T-helper 2 cell (primary cell): ENCODE data around the gene TMUB2.

Experiments
- DNase-seq, 5 experiments: peaks; one replicate each; pipeline versions ENCODE4 v3.0.0 to v3.0.0-alpha.2; 2012 to 2022

TMUB2 gene

DNA sequence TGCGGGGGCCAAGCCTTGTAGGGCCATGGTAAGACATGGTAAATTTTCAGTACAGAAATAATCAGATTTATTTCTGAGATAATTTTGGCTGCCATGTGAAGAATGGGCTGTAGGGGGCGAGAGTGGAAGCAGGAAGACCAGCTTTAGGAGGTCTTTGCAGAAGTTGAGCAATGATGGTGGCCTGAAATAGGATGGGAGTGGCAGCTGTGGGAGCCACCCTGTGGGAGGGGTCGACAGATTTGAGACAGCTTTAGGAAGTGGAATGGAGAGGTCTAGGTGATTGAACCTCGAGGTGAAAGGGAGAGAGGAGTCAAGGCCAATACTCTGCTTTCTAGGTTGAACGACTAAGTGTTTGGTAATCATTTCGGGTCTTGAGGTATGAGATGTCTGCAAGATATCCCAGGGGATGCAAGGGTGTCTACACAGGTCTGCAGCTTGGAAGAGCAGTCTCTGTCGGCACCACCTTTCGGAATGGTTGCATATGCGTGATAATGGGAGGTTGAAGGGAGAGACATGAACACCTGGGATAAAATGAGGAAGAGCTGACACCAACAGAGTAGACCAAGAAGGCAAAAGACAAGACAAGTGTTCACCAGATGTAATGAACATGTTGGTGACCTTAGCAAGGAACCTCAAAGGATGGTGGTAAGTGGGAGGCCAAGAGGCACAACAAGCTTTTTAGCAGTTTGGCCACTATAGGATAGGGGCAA is 17.1 kb downstream of the TMUB2 start:
- peak in 3 of 5 experiments; percentile 34 to 79 (median 45) for DNase-seq

DNA sequence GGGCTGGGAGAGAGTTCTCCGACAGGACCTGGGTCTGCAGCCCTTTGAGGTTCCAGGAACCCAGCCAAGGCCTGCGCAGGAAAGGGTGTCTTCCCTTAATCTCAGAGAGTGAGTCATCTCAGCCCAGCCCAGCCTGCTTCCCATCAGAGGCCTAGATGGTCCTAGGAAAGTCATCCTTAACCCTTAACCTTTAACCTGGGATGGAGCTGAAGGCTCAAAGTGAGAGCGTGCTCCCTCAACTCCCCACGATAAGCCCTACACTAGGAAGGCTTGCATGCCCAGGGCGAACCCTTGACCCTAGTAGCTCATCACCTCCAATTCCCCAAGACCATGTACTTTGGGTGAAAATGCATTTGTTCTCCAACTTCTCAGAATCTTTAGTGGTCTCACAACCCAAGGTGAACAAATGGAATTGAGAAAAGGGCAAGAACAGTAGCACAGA is 17.7 kb downstream of the TMUB2 start:
- no peak for DNase-seq

DNA sequence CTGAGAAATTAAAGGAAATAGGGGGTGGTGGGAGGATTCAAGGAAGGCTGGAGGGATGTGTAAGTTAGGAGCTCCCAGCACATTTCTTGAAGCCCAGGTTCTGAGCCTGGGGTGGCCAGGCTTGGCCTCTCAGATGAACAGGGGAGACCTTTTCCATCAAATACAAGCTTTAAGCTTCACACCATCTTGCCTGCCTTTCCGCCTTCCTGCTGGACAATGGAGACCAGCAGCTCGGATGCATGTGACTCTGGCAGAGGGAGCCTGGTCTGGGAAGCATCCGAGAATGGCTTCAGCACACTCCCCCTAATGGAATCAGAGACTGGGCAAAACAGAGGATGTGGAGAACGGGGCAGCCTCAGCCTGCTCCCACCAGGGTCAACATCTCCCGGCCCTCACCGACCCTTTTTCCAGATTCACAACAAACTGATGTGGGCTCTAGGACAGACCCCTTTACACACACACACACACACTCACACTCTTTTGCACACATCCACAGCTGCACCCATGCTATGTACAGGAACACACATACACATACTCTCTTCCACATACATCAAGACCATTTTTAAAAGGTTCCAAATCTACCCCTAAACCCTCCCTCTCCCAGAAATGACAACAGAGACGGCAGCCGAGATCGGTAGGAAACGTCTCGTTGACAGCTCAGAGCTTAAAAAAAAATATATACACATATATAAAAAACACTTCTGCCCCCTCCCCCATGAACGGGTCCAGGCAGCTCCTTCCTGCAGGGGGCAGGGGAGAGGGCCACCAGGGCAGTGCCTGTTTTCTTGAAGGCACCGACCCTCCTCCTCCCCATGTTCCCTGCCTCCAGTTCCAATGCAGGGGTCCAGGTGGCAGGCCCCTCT is 19.4 kb downstream of the TMUB2 start:
- DNase-seq: no peak

DNA sequence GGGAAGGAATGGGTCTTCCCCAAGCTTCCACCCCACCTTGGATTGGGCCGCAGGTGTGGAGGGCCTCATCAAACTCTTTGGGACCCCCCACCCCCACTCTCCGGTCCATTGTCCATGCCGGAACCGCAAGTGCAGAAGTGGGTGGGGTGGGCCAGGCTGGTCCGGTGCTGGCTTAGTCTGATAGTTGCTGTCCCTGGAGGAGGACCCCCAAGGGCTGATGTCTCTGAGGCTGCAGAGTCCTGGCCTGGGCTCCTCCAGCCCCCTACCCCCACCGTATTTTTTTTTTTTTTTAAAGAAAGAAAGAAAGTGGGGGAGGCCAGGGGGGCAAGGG is 20.0 kb downstream of the TMUB2 start:
- DNase-seq: no peak

DNA sequence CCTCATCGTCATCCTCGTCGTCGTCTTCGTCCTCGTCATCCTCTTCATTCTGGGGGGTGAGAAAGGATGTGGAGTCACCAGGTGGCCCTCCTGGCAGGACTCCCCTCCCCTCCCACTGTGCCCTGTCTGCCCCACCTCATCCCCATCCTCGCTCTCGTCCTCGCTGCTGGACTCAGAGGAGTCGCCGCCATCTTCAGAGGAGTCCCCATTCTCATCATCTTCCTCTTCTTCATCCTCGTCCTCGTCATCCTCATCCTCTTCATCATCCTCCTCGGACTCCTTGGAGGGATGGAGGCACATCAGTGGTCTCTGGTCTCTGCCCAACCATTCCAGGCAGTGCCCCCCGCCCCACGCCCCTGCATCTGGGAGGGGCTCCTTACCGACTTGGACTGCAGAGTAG is 20.5 kb downstream of the TMUB2 start:
- DNase-seq: no peak

DNA sequence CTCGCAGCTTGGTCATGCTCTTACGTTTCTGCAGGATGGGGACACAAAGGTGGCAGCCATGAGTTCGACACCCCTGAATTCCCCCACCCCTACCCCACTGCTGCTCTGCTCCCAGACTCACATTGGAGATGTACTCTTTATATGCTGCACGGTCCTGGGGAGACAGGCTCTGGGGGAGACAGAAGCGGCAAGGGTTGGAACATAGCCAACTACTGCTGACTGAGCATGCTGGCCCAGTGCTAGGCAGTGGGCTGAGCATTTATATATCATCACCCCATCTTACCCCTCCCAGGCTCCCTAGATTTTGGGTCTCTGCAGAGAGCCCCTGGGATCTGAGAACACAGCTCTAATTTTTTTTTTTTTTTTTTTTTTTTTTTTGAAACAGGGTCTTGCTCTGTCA is 21.0 kb downstream of the TMUB2 start:
- DNase-seq: no peak

DNA sequence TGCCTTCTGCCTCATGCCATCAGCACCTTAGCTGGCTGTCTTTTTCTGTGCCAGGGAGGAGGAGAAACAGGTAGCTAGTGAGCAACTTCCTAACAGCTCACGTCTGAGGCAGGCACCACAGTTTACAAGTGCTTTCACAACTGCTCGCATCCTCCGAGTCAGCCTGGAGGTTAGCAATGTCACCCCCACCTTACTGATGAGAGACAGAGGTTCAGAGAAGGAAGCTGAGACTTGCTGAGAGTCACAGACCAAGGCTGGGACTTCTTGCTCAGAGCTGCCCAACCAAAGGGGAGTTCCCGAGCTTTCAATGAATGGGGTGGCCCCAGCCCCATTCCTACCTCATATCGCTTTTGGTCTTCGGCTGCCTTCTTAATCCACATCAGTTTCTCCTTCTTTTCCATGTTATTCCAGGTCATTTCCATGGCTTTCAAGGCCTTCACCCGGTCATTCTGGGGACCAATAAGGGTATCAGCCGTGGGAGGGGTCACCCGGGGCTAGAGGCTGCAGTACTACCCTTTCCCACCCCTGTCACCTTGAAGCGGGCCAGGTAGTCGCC is 23.1 kb downstream of the TMUB2 start:
- DNase-seq: peak in 2 of 5 experiments; percentile 30 to 69

DNA sequence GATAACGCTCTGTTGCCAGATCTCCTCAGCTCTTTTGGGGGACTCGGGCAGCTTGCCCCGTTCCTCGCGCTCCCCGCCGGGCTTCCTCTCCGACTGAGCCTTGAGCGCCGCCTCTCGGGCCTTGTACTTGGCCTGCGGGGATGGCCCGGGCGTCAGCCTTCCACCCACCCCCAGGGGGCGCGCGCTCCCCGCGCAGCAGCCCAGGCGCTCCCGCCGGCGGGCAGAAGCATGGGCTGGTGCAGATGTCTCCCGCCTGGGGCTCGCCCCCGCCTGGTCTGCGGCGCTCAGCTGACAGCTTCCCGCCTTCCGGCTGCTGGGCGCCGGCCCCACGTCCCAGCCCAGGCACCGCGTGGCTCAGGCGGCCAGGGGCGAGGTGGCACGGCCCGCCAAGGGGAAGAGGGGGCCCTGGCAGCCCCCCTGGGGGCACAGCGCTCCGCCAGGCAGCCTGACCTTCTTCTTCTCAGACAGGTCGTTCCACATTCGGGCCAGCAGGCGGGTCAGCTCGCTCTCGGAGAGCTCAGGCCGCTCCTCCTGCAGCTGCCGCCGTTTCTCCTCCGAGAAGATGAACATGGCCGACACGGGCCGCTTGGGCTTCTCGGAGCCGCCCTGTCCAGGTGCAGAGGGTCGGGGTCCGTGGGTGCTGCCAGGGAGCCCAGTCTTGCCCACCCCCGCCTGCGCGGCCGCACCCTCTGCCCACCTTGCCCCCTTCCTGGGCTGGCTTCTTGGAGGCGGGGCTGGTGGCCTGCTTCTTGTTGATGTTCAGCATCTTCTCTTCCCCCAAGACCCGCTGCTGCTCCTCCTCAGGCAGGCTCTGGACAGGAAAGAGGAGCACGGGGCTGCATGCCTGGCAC is 23.8 kb downstream of the TMUB2 start:
- DNase-seq: peak; percentile 86 to 92 (median 87)

DNA sequence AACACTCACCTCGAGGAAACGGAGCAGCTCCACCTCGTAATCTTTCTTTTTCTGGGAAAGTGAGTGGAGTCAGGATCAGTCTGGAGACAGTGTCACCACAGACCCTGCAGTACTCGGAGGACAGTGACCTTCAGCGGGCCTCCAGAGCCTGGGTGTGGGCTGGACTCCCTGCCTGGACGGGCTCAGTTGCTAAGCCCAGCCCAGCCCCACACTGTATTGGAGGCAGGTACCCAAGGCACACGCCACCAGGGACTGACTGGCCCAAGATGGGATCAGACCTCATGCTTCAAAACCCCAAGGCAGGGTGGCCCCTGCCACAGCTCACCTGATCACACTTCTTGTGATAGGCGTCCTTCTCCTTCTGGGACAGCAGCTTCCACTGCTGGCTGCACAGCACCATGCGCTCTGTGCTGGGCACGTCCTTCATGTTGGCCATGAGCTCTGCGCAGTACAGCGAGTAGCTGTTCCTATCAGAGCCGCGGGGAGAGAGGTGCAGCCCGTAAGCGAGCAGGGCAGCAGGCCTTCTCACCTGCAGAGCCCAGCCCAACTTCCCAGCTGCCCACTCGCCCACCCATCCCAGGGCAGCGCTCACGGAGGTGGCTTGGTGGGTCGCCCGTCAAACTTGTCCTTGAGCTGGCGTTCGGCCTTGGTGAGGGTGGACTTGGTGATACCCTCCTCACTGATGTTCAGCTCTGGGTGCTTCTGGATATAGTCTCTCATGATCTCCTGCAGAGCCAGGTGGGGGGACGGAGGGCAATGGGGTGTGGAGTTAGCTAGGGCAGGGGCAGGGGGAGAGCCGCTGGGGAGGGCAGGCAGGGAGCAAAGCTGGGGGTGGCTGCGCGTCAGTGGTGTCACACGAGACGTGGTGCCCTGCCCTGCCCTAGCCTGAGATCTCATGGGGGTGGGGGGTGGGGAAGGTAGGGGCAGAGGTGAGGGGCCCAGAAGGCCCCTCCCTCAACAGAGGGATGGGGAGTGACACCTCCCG is 24.8 kb downstream of the TMUB2 start:
- no peak for DNase-seq

DNA sequence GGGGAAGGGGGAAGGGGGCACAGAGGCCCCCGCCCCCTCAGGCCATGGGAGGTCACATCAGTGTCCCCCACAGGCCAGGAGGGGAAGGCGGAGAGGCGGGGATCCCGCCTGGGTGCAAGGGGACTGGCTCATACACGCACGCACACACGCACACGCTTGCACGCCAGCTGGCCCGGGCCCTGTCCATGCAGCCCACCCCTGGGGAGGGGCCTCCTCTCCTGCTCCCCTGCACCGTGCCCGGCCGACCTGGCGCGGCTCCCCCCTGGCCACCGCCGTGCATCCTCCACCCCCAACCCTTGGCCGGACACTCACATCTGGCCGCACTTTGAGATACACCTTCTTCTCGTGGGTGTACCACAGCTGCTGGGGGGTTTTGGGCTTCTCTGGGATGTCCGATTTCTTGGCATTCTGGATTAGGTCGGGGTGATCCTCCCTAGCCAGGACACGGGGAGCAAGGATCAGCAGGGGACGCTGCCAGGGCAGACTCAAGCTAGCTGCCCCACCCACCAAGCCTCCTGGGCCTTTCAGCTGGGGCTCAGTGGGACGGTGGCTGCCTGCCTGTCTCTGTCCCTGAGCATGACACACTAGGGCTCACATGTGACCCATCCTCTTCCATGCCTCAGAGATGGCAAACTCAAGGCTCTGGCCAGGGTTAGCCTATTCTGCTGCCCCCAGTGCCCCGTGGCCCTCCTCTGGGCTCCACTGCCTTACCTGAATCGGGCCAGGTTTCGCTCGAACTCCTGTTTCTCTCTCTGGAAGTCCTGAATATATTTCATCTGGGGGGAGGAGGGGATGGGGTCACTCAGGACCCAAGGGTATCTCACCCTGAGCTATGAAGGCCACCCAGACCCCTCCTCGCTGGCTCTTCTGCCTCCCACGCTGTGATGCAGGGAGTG is 26.0 kb downstream of the TMUB2 start:
- no peak for DNase-seq

DNA sequence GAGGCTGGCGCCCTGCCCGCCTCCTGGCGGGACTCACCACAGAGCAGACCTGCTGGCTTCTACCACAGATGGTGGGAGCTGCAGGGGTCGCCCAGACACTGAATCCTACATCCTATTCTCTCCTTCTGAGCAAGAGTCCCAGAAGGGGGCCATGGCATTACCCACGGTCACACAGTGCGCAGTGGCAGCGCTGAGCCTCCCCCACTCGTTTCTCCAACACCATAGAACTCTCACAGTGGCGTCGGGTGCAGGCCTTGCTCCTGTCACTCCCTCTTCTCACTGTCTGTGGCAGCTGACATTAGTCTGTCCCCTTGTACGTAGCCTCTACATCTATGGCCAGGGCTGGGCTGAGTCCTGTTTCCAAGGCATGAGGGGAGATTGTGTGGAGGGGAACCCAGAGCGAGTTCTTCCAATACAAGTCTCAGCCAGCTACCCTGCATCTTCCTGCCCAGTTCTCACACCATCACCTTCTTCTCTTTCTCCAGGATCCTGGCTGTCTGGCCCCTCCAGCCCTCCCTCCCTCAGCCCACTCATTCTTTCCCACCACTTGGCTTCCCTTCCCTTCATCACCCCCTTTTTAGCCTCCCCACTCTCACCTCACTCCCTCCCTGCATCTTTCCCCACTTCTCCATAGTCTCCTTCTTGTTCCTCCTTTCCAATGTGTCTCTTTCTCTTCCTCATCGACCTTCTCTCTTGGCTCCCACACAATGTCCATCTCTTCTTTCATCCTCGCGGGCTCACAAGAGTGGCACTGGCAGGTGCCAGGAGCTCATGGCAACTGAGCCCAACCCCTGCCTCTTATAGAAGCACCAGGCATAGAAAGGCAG is 26.8 kb downstream of the TMUB2 start:
- DNase-seq: no peak

DNA sequence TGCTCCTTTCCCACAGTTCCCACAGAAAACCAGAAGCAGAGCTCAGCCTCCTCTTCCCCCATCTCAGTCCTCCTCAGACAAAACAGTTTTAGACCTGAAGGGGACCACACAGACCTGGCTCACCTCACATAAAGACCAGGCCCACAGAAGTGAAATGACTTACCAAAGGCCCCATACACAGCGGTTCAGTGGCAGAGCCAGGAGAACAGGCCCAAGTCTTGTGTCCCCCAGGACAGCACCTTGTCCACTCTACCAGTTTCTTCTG is 27.4 kb downstream of the TMUB2 start:
- no peak for DNase-seq

DNA sequence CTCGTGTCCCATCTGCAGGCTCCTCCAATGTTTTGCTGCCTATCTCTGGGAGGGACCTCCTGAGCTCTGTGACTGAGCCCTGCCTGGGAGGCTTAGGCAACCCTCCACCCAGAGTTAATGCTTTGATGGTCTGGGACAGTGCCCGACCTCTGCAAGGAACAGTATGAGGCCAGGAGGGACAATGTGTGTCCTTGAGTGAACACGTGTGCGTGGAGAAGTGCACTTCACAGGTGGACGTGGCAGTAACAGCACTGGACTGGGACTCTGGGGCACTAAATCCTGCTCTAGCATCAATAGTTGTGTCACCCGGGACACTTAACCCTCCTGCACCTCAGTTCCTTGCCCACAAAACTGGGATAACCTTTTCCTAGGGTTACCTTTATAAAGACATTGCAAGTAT is 28.1 kb downstream of the TMUB2 start:
- no peak for DNase-seq

DNA sequence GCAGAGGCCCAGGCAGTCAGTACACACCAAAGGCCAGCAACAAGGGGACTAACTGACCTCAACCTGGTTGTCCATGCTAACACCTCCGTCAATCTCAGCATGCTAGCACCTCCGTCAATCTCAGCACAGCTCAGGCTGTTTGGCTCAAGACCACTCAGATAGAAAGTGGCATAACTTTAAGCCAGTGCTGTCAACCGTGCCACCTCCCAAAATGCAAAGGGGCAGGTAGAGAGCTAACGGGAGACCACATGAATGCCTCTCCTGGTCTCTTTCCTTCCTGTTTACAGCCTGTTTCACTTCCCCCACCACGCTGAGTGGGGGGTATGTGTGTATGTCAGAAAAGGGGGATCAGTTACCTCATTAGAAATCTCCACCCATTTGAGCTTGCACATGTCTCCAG is 29.4 kb downstream of the TMUB2 start:
- DNase-seq: peak in 2 of 5 experiments; percentile 46 to 76

DNA sequence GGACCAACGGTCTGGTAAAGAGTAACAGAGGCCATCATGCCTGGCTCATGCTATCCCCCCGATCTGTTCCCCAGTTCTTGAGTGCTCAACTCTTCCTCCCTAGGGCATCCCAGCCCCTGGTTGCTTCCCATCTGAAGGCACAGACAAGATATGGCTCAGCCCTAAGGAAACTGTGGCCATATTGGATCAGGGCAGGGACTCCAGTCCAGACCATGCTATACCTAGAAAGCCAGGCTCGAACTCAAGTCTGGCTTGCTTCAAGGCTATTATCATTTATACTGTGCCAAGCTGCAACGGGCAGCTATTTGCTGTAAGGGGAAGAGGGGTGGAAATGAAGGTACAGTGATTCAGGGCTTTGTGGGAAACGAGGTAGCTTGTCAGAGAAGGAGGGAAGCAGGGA is 29.9 kb downstream of the TMUB2 start:
- no peak for DNase-seq

DNA sequence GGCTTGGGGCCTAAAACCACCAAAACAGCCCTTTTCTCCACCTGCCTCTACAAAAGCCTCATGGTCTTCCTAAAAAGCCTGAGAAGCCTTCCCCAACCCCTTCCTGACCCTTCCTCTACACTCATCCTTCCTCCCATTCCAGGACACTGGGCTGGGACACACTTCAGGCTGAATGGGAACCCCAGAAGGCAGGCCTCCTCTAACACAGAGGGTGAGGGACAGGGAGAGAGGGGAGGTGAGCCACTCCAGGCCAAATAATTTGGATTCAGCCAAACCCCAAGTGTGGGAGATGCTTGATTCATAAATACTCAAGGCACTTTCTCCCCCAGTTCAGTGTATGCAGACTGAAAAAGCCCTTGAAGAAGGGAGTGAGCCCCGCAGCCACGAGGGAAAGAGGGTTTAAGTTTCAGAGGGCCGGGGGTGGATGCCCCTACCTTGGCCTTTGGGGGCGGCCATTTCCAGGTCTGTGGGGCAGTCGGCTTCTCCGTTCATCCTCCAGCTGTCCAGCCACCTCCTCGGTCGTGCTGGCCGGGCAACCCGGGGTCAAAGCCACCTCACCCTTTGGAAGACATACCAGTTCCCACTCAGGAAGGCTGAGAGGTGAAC is 31.1 kb downstream of the TMUB2 start:
- no peak for DNase-seq

DNA sequence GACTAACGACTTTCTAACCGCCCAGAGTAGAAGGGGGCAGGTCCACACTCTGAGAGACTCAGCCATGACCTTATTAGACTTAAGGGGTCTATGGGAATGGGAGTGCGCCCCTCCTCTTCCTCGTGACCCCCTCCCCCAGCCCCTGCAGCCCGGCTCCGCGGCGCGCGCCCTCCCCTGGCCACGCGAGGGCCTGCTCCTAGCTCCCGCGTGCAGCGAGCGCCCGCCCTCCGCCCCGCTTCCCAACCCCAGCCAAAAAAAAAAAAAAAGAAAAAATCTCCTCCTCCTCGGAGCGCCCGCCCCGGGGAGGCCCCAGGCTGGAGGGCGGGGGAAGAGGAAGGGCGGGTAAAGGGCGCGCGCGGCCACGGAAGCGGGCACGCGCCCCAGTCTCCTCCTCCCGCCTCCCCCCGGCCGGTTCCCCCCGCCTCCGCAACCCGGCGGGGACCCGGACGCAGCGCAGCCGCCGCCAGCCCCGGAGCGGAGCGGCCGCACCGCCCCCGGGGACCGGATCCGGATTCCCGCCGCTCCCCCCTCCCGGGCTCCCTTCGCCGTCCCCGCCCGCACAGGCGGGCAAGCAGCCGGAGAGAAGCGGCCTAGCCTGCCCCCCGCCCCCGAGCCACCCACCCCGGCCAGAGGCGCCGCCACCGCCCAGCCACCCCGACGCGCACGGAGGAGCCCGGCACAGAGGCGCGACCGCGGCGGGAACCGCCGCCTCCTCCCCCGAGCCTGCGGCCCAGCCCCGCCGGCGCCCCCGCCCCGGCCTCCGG is 31.8 kb downstream of the TMUB2 start:
- peak; percentile 64 to 95 (median 85) for DNase-seq

DNA sequence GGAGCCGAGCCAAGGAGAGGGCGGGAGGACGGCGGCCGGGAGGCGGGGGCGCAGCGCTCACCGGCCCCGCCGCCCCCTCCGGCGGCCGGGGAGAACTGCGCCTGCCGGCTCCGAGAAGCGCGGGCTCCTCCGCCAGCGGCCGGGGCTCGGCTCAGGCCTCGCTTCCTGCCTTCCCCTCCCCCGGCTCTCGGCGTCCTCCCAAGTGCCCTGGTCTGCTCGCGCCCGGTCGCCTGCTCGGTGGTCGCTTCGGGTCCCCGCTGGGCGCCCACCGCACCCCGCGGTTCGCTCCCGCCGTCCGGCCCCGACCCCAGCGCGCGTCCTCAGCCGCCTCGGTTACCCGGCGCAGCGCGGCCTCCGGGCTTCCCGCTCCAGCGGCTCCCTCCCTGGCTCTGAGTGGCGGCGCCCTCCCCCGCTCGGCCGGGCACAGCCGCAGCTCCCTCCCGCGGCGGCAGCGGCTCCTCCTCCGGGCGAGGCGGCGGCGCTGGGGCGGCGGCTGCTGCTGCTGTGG is 32.4 kb downstream of the TMUB2 start:
- DNase-seq: peak; percentile 44 to 87 (median 65)
